HG03565 (cell line): ENCODE data around the gene FYB1.
"Not testable (repeated sequence)": the region's sequence is repeated elsewhere in the genome, so short reads cannot be mapped to it uniquely, and the experiment has no call there.

Experiments used
- ATAC-seq: cut with Tn5 transposase; IDR thresholded peaks from one replicate; pipeline ENCODE4 v1.9.1; 2021; ENCODE audit warnings: mild to moderate bottlenecking, moderate library complexity; ENCODE audit not compliant: unreplicated experiment

FYB1 gene

DNA sequence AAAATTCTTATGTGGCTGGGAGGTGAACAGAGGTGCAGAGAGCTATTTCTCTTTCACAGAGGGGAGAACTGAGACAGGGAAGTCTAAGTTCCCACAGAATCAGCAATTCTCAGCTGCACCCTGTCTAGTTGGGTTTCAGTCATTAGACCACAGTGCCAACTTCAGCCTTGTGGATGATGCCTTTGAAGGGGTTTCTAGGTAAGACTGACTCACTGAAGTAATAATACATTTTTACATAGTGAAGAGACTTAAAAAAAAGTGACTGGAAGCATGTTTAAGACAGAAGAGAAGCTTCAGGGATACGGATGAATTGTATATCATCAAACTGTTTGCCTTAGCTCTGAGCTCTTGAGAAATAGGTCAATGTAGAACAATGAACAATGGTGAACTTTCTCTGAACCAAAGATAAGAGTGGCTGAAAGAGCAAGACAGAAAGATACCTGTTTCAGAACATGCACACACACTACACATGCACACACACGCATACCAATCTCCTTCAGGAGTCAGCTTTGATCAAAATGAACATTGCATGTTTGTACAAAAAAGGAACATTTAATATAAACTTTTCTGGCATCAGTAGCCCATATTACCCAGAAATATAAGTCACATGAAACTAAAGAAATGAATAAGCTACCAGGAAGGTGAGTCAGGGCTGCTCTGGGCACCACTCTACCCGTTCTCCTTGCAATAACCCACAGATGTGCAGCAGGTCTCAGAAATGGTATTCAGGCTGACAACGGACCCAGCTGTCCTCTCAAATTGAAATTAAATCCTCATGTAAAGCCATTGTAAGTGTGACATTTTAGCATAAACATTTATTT, 12.6 kb upstream of the FYB1 start:
- ATAC-seq, result no peak

DNA sequence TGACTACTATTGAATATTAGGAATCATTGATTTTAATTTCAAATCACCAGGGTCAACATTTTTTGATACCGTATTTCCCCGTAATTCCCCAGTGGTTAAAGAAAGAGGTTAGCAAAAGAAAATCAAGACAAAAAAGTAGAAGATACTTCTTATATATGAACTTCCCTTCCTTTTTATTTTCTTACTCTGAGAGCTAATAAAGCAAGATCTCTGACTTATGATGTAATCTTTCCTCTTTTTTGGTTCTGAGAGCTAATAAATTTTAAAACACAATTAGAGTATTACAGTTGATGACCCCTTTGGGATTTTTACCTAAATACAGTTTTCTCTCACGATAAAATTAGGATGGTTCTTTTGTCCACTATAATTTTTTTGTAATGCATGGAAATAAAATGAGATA, 9.2 kb upstream of the FYB1 start:
- no peak for ATAC-seq

DNA sequence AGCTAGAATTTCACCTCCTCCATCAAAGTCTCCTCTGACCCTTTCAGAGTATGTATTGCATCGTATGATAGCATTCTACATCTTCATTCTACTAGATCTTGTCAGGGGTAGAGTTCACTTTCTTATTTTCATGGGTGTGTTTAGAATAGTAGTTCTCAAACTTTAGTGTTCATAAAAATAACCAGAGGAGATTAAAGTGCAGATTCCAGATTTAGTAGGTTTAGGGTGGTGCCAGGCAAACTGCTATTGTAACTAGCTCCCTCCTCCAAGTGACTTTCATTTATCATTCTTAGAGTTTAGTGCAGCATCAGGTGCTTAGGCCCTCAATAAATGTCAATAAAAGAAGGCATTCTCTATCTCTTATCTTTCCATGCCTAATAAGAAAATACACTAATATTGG, 7.2 kb upstream of the FYB1 start:
- ATAC-seq, result no peak

DNA sequence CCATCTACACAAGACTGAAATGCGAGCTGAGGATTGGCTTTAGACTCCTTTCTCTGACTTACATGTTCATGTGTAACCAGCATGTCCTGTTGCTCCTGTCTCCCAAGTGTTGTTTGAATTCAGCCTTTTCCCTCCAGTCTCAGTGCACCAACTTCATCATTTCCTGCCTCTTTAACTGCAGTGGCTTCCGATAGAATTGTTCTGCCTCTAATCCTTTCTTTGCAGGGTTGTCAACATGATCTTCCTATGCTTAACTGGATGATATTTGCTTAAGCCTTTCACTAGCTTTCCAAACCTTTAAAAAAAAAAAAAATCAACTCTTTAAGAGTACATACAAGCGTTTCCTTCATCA, 6.7 kb upstream of the FYB1 start:
- ATAC-seq, result no peak

DNA sequence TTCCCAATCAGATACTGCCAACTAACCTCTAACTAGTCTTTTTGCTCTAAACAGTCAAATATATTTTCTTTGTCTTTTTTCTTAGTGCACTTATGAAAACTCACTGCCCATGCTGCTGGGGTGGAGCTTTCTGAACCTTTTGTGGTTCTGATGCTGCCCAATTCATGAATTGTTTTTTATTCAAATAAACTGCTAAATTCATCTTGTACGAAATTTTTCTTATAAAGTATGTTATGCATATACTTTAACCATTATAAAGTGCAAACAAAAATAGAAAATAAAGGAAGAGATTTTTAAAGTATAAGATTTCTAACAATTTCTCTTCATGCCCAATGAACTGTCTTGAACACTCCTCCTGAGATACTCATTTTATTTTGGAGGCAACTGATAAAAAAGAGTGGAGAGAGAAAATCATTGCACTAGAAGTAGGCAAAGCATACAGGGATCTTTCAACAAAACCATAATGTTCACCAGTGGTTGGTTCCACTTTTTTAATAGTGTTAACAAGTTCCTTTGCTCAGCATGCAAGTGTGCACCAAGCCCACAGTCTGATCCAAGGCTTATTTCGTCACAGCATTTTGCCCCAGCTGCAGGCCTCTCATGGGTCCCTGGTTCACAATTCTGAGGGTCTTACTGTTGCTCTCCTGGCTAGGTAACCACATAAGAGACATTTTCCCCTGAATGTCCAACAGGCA, 6.2 kb upstream of the FYB1 start:
- no peak for ATAC-seq

DNA sequence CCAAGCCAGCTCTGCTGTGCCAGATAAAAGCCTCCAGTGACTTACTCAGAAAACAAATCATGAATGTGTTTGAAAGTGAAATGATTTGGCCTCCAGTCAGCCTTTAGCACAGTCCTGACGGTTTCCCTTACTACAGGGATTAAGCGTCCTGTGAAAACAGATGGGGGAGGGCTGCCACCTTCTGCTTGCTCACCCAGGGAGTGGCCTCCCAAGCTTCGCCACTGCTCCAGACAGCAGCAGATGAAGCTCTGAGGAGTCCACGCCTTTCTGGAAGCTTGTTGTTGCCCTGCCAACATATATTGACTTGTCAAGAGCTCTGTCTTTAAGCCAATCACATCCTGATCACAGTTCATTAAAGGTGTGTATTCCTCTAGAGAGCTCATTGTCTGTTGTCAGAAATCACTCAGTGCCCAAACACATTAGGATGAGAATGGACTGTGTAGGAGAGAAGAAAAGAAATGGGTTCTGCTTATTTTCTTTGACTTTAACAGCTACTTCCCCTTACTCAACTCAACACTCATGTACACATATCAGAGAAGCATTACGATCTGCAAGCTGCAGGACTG, 4.9 kb upstream of the FYB1 start:
- ATAC-seq, result no peak

DNA sequence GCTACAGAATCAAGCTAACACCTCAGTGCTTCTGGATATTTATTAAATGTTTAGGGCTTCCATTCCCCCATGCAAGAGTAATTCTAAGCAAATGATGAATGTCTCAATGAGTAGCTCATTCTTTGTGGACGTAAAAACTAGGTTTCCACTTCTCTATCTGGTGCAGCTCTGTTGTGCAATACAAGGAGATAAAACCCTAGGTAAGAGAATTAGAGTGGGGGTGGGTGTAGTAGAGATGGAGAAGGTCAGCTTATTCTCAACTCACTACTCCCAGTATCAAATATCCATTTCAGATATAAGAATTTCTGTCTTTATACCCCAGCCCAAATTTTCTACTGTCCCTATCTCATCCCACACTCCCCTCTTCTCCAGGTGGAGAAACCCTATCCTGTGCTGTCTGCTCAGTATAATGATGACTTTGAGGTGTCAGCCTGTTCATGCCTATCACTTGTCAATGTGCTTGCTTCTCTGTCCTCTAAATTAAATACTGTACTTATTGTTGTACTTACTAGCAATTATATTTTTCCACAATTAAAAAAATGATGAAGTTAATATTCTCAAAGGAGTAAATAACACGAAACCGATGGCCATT, 4.3 kb upstream of the FYB1 start:
- no peak for ATAC-seq

DNA sequence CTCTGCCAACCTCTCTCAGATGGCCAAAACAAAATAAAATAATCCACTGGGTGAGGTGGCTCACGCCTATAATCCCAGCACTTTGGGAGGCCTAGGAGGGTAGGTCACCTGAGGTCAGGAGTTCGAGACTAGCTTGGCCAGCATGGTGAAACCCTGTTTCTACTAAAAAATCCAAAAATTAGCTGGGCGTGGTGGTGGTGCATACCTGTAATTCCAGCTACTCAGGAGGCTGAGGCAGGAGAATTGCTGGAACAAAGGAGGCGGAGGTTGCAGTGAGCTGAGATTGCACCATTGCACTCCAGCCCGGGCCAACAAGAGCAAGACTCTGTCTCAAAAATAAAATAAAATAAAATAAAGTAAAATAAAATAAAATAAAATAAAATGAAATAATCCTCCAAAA, 2.3 kb upstream of the FYB1 start:
- ATAC-seq, result not testable (repeated sequence)

DNA sequence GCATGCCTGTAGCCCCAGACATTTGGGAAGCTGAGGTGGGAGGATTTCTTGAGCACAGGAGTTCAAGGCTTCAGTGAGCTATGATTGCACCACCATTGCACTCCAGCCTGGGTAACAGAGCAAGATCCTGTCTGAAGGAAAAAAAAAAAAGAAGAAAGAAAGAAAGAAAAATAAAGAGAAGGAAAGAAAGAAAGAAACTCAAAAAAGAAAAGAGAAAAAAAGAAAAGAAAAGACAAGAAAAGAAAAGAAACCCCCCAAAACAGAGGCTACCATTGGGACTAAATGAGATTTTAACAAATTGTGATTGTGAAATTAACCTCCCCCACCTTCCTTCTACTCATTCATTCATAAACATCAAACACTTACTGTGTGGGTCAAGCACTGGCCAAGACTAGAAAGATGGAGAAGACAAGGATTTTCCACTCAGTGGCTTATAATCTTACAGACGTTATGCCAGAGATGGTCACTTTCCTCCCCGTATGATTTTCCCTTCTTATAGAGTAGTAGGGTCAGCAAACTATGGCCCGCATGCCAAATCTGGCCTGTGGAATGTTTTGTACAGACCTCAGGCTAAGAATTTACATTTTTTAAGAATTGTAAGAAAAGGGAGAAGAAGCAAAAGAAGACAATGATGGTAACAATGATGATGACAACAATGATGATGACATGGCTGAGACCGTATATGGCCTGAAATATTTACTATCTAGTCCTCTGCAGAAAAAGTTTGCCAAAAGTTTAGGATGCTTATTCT, 1.1 kb upstream of the FYB1 start:
- no peak for ATAC-seq

DNA sequence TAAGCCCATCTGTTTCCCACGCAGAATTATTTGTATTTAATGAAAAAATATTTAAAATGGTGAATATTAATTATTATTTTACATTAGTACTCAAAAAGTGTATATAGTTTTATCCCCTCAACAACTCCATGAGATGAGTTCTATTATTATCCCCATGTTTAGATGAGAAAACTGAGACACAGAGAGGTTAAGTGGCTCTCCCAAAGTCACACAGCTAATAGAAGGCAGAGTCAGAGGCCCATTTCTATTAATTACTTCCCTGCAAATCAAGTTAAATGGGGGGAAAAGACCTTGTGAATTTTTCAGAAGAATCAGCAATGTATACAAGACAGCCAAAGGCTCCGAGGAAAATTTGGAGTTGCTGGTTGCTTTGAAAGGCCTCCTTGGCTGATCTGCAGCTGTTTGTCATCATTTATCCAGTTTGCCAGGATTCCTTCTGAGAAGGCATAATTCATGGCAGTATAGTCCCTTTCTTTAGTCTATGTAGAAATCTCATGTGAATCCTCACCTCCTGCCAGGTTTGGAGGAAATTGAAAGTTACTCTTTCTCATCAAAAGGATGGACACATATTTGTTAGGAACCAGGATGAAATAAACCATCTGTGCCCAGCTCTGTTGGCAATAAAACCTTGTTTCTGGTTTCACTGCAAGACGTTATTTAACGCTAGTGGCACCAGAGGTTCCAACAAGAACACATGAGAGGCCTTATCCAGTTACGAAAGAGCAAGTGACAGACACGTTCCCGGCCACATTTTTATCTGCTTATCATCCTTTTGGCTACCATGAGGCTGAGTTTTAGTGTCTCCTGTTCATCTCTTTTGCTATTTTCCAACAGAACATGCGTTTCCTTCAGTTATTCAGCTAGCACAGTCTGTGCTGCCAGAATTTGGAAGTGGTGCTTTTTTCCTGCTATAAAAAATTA, 621 bp downstream of the FYB1 start:
- no peak for ATAC-seq

DNA sequence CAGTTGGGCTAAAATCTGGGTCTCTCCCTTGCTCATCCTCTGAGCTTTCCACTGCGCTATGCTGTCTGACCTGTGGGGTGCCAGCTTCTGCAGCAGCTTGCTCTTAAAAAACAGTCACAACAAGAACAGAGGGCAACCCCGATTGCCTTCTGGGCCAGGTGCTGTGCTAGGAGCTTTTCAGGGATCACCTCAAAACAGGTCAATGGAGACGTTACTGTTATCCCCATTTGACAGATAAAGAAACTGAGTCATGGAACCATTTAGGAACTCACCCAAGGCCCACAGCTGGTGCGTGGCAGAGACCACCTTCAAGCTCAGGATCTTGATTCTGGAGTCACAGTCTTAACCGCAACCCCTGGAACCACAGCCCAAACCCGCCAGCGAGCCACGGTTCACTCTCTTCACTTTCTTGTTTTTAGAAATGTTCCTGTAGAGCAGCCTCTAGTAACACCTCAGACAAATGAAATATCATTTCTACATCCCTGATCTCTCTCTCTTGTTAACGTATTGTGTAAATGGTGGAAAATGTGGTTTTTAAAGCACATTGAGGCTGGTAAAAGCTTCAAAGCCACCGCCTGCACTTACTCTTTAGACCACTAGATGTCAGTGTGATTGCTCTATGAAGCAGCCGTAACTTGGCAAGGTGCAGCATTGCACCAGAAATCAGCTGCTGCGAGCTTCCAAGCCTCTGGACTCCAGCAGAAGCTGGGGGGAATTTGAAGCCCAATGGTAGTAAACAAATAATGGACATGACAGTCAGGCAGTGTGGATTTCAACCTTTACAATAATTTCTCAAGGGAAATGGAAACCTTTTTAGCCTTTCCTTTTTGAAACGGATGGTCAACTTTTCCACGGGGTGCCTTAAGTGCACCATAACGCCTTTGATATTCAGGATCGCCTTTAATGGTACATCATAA, 1.7 kb downstream of the FYB1 start:
- peak; percentile 94 for ATAC-seq

DNA sequence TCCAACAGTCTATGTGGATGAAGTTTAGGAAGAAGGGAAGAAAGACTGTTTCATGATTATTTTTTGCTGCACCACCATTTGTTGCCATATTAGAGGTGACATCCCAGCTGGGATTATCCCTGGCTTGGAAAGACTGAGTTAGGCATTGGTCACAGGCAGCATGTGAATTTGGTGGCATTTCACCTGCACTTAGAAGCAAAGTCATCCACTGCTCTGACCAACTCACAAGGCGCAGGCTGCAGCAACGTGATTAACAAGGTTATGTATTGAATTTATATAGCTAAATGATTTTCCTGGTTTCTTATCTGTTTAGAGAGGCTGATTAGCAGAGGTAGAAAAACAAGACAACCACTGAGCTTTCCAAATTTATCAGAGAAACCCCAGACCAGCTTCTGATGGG, 2.7 kb downstream of the FYB1 start:
- ATAC-seq, result no peak

DNA sequence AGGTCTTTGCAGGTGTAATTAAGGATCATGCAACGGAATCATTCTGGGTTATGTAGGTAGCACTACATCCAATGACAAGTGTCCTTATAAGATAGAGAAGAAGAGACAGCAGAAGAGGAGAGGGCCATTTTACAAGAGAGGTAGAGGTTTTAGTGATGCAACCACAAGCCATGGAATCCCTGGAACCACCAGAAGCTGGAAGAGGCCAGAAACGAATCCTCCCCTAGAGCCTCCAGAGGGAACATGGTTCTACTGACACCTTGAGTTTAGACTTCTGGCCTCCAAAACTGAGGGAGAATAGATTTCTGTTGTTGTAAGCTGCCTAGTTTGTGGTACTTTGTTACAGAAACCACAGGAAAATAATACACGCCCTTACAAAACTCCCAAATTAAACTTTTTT, 3.5 kb downstream of the FYB1 start:
- ATAC-seq, result no peak

DNA sequence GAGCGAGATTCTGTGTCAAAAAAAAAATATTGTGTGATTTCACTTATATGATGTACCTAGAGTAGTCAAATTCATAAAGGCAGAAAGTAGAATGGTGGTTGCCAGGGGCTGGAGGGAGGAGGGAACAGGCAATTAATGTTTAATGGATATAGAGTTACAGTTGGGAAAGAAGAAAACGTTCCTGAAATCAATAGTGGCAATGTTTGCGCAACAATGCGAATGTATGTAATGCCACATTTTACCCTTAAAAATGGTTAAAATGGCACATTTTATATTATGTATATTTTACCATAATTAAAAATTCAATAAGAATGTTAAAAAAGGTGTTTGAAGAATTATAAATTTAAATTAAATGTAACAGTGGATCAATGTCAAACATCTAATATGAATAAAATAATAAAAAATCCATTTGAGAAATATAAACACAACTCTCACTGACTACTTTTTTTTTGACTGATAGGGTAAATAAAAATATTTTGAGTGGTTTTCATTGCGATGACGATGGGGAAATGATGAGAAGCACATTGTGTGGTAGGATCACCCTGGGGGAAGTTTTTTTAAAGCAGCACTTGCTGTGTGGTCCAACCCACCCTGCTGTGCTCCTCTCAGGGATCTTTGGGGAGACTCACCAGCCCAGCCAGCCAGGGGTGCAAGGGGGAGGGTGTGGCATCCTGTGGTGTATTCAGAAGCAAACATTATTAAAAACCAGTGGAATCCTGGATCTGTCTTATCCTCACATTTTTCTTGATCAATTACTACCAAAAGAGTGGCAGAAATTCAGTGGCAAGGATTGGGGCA, 4.3 kb downstream of the FYB1 start:
- no peak for ATAC-seq

DNA sequence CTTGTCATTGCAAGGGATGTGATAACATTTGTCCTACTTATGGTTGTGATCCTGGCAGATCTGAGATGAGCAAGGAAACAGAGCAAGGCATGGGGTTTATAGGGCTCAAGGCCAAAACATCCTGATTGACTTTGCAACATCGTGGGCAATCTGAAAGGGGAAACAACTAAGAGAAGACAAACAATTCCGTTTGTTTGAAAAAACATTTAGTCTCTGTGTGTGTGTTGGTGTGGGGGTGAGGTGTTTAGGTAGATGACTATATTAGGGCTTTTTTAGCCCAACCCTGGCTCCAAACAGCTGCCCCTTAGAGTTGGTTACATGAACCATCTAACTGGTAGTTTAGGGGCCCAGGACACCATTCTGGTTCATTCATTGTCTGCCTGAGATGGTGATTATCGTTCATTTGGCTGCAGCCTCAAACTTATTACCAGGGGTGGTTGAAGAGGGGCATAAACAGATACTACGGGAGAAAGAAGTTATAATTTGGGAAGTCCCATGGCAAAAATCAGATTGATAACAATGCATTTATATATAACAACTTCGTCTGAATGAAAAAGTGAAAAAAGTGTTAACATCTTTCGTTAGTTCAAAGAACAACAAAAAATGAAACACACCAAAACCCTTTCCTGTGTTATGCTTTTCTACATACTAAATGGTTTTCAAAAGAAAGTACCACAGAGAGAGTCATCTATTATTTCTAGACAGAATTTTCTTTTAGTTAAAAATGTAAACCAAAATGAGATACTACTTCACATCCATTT, 5.7 kb downstream of the FYB1 start:
- no peak for ATAC-seq

DNA sequence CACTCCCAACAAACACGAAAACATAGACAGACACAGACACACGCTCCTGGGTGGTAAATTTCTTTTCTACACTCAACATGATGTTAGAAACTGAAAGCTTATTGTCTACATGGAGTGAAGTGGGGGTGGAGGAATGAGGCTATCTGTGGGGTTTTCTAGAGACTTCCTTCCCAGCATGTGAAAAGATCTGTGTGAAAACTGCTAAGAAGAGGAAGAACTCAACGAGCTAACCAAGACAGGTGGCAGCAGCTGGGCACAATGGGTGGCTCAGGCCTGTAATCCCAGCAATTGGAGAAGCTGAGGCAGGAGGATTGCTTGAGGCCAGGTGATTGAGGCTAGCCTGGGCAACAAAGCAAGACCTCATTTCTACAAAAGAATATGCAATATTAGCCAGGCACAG, 7.6 kb downstream of the FYB1 start:
- no peak for ATAC-seq

DNA sequence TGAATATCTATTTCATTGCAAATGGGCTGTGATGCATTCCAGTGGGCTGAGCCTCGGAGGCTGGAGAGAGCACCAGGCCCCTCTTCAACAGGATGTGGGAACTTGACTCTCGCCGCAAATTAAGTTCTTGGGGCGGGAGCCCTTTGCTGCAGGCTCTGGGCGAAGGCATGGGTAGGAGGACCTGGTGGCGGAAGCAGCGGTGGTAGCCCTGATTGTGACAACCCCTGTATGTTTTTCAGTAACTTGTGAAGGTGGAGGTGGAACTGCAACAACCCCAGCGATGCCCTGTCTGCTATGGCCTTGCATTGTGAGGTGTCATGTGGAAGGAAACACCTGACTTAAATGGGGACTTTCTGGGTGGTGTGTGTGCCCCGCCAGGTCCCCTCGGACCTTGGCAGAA, 9.4 kb downstream of the FYB1 start:
- ATAC-seq, result no peak

DNA sequence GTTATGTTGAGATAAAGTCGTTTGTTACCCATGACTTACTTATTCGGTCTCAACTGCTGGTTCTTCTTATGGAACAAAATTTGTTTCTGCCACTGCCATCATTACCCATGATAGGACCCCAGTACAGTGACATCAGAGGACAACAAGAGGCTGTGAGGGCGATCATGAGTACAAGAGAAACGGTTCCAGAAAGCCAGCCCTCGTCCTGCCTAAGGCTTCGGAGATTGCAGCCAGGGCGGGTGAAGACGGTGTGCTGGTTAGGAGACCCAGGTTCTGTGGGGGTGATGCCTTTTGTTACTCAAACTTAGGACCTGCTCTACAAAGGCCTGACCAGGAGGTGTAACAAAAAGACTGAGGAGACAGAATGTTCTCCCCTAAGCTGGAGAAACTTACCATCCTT, 10.9 kb downstream of the FYB1 start:
- no peak for ATAC-seq
